ENCODE results near the gene FXYD5. TPM values are rescaled to one million over a fixed set of nuclear protein-coding genes. Genes with fewer than 3 reads are reported as not detected.

Gene FXYD5
- total and polyA plus RNA-seq, 9 of the 15 experiments (the other 6 are each of a cell fraction or from before 2014, with no cell fraction given): 104 to 537 (median 174) TPM

GRCh38 chr19:35166100-35167063, 11.8 kb downstream of the FXYD5 start (continued):
- TF ChIP-seq FOXM1 (IDR thresholded peaks at IDR 0.05; ENCODE audit: low read depth): no peak
- no peak for TF ChIP-seq FOXM1 (CRISPR knock-in tag; IDR thresholded peaks at IDR 0.05; ENCODE audit: low read depth)
- no peak for TF ChIP-seq ZNF445 (CRISPR knock-in tag; IDR thresholded peaks at IDR 0.05; ENCODE audit: low read depth)
- TF ChIP-seq NFE2 (IDR thresholded peaks at IDR 0.05; ENCODE audit: low read depth): peak; percentile 36; the same call in 1 of the 2 replicates
- TF ChIP-seq TAF7 (tag; IDR thresholded peaks at IDR 0.05): no peak
- TF ChIP-seq TSHZ1 (CRISPR knock-in tag; IDR thresholded peaks at IDR 0.05): peak; percentile 63; the same call in 1 of the 2 replicates
- 0 out of 2 replicates have a peak, but pooled peaks have one; percentile 19 for TF ChIP-seq SUPT5H (IDR thresholded peaks at IDR 0.05)
- peak; percentile 57; the same call in 1 of the 2 replicates for TF ChIP-seq NCOA1 (IDR thresholded peaks at IDR 0.05; ENCODE audit: low read depth)
- TF ChIP-seq MAZ (CRISPR knock-in tag; conservative IDR thresholded peaks at IDR 0.05 in 1 of 2, IDR thresholded peaks at IDR 0.05 in 1 of 2): peak; percentile 30 to 57; a peak in 2 of 4 replicates
- TF ChIP-seq RBM39 (optimal IDR thresholded peaks at IDR 0.05; ENCODE audit: low read depth, low read length): no peak
- no peak for TF ChIP-seq ZNF655 (CRISPR knock-in tag; IDR thresholded peaks at IDR 0.05)
- peak; percentile 36; the same call in 1 of the 2 replicates for TF ChIP-seq SOX6 (IDR thresholded peaks at IDR 0.05)
- TF ChIP-seq FIP1L1 (IDR thresholded peaks at IDR 0.05; ENCODE audit: low read depth, low read length, poor library complexity, severe bottlenecking): no peak
- TF ChIP-seq U2AF1 (optimal IDR thresholded peaks at IDR 0.05; ENCODE audit: low read depth, low read length): no peak
- no peak for TF ChIP-seq XRCC4 (IDR thresholded peaks at IDR 0.05; ENCODE audit: extremely low read depth, insufficient read depth, insufficient read length)
- TF ChIP-seq NR2F6 (CRISPR knock-in tag; IDR thresholded peaks at IDR 0.05): no peak
- no peak for TF ChIP-seq NR1H2 (CRISPR knock-in tag; IDR thresholded peaks at IDR 0.05)
- TF ChIP-seq, protein P1, sequence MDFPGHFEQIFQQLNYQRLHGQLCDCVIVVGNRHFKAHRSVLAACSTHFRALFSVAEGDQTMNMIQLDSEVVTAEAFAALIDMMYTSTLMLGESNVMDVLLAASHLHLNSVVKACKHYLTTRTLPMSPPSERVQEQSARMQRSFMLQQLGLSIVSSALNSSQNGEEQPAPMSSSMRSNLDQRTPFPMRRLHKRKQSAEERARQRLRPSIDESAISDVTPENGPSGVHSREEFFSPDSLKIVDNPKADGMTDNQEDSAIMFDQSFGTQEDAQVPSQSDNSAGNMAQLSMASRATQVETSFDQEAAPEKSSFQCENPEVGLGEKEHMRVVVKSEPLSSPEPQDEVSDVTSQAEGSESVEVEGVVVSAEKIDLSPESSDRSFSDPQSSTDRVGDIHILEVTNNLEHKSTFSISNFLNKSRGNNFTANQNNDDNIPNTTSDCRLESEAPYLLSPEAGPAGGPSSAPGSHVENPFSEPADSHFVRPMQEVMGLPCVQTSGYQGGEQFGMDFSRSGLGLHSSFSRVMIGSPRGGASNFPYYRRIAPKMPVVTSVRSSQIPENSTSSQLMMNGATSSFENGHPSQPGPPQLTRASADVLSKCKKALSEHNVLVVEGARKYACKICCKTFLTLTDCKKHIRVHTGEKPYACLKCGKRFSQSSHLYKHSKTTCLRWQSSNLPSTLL (IDR thresholded peaks at IDR 0.05): no peak
- no peak for TF ChIP-seq SMC3 (conservative IDR thresholded peaks at IDR 0.05; ENCODE audit: insufficient read depth, low read depth, low read length)
- peak; percentile 84 for TF ChIP-seq NCOR1 (IDR thresholded peaks at IDR 0.05)
- TF ChIP-seq PTRF (tag; IDR thresholded peaks at IDR 0.05): no peak
- TF ChIP-seq BACH1 (tag; IDR thresholded peaks at IDR 0.05): no peak; the same call in 1 of the 2 replicates
- TF ChIP-seq CHD2 (IDR thresholded peaks at IDR 0.05; ENCODE audit: low read depth, low read length): no peak
